GM23338 (cell line): ENCODE data around the gene DIPK1A. TPM values are rescaled to one million over a fixed set of nuclear protein-coding genes. Genes with fewer than 3 reads are reported as not detected.

ENCODE experiments used
- ATAC-seq: fragments of 200-7000 bp; cut with Tn5 transposase; 3 replicates; pipeline ENCODE4 v1.9.1; 2020
- DNase-seq: peaks from one replicate; pipeline ENCODE4 v3.0.0-alpha.2; 2015; ENCODE audit warnings: low spot score
- H2AFZ ChIP-seq: fragments of 200-600 bp; sonication (generic); 2 replicates; pipeline ENCODE4 v1.8.0; 2016; ENCODE audit warnings: antibody characterized with exemption, mild to moderate bottlenecking, moderate library complexity
- H3F3A ChIP-seq: fragments of 200-600 bp; sonication (generic); replicated peaks from 2 replicates; pipeline ENCODE4 v1.8.0; 2017; ENCODE audit warnings: antibody characterized with exemption, mixed run types, low read depth
- H3K27ac ChIP-seq: fragments of 200-600 bp; sonication (generic); 2 replicates; pipeline ENCODE4 v1.6.1; 2016; ENCODE audit warnings: low read depth
- H3K27me3 ChIP-seq: fragments of 200-600 bp; sonication (generic); 2 replicates; pipeline ENCODE4 v1.8.0; 2016; ENCODE audit warnings: mild to moderate bottlenecking, mixed run types, moderate library complexity; ENCODE audit not compliant: insufficient read depth
- H3K36me3 ChIP-seq: fragments of 200-600 bp; sonication (generic); 2 replicates; pipeline ENCODE4 v1.8.0; 2016; ENCODE audit warnings: mild to moderate bottlenecking; ENCODE audit not compliant: insufficient read depth
- H3K4me1 ChIP-seq: fragments of 200-600 bp; sonication (generic); 2 replicates; pipeline ENCODE4 v1.8.0; 2016; ENCODE audit warnings: mild to moderate bottlenecking, moderate library complexity; ENCODE audit not compliant: insufficient read depth
- H3K4me2 ChIP-seq: fragments of 200-600 bp; sonication (generic); 2 replicates; pipeline ENCODE4 v1.7.1; 2017; ENCODE audit warnings: mixed run types
- H3K4me3 ChIP-seq: fragments of 200-600 bp; sonication (generic); 2 replicates; pipeline ENCODE4 v1.6.1; 2016; ENCODE audit warnings: mixed run types
- H3K79me2 ChIP-seq: fragments of 200-600 bp; sonication (generic); replicated peaks from 2 replicates; pipeline ENCODE4 v1.8.0; 2017; ENCODE audit warnings: mild to moderate bottlenecking; ENCODE audit not compliant: insufficient read depth
- H3K9me2 ChIP-seq: fragments of 200-600 bp; sonication (generic); 2 replicates; pipeline ENCODE4 v1.8.0; 2017; ENCODE audit not compliant: insufficient read depth
- H4K20me1 ChIP-seq: fragments of 200-600 bp; sonication (generic); replicated peaks from 2 replicates; pipeline ENCODE4 v1.8.0; 2017; ENCODE audit warnings: mild to moderate bottlenecking; ENCODE audit not compliant: insufficient read depth
- H3K27ac Mint-ChIP-seq: 2 replicates; pipeline ENCODE4 v1.8.0; 2020; ENCODE audit warnings: inconsistent platforms, mild to moderate bottlenecking, moderate library complexity, mixed read lengths
- H3K27me3 Mint-ChIP-seq: 3 replicates; pipeline ENCODE4 v1.8.0; 2022; ENCODE audit warnings: low read depth, mild to moderate bottlenecking, moderate library complexity, mixed read lengths, inconsistent platforms; ENCODE audit not compliant: insufficient read depth, poor library complexity
- H3K36me3 Mint-ChIP-seq: 3 replicates; pipeline ENCODE4 v1.8.0; 2021; ENCODE audit warnings: low read depth, mild to moderate bottlenecking, inconsistent platforms, moderate library complexity, mixed read lengths
- H3K4me1 Mint-ChIP-seq: 3 replicates; pipeline ENCODE4 v1.8.0; 2020; ENCODE audit warnings: mild to moderate bottlenecking, inconsistent platforms, mixed read lengths
- H3K4me3 Mint-ChIP-seq: 3 replicates; pipeline ENCODE4 v1.8.0; 2021; ENCODE audit warnings: moderate library complexity, mild to moderate bottlenecking, inconsistent platforms, mixed read lengths
- H3K9me3 Mint-ChIP-seq: 3 replicates; pipeline ENCODE4 v1.8.0; 2020; ENCODE audit warnings: moderate library complexity, mild to moderate bottlenecking, inconsistent platforms, mixed read lengths
- CREB1 ChIP-seq: fragments of 250-450 bp; sonication (Bioruptor Pico); IDR thresholded peaks from 2 replicates; pipeline ENCODE4 v1.5.0; 2020; ENCODE audit warnings: low read depth, mild to moderate bottlenecking, moderate library complexity
- EZH2 ChIP-seq: fragments of 200-600 bp; sonication (generic); IDR thresholded peaks from one replicate; pipeline ENCODE4 v1.8.0; 2017; ENCODE audit warnings: antibody characterized with exemption, mild to moderate bottlenecking, low read depth; ENCODE audit not compliant: unreplicated experiment
- EZH2phosphoT487 ChIP-seq: fragments of 200-600 bp; sonication (generic); IDR thresholded peaks from one replicate; pipeline ENCODE4 v1.8.1; 2018; ENCODE audit warnings: antibody characterized with exemption; ENCODE audit not compliant: unreplicated experiment
- JUNB ChIP-seq: IDR thresholded peaks from one replicate; pipeline ENCODE4 v1.6.1; 2016; ENCODE audit warnings: antibody characterized with exemption; ENCODE audit not compliant: unreplicated experiment
- NANOG ChIP-seq: IDR thresholded peaks from 2 replicates; pipeline ENCODE4 v1.6.1; 2016; ENCODE audit warnings: antibody characterized with exemption, borderline replicate concordance
- POLR2AphosphoS5 ChIP-seq: IDR thresholded peaks from 2 replicates; pipeline ENCODE4 v1.6.1; 2016; ENCODE audit warnings: antibody characterized with exemption, low read depth
- STAT1 ChIP-seq: IDR thresholded peaks from one replicate; pipeline ENCODE4 v1.6.1; 2016; ENCODE audit warnings: antibody characterized with exemption; ENCODE audit not compliant: unreplicated experiment
- ZNF114 ChIP-seq: fragments of 250-450 bp; sonication (Bioruptor Pico); IDR thresholded peaks from 2 replicates; pipeline ENCODE4 v1.5.0; 2020; ENCODE audit warnings: mild to moderate bottlenecking, moderate library complexity
- ZNF331 ChIP-seq: fragments of 250-450 bp; sonication (Bioruptor Pico); IDR thresholded peaks from 2 replicates; pipeline ENCODE4 v1.5.0; 2020; ENCODE audit warnings: low read depth, mild to moderate bottlenecking, moderate library complexity
- polyA plus RNA-seq: library from polyadenylated mRNA; unstranded; fragments of >200 nt; fragmentation: Nextera tagmentation; extraction: Ambion mirVana; gene quantifications from 2 replicates; pipeline ENCODE4 v1.2.1, GENCODE V29; 2016
- total RNA-seq: library from RNA; depleted of rRNA; stranded (reverse); fragments of >200 nt; shearing (Covaris generic); gene quantifications from 2 replicates; pipeline ENCODE4 v1.2.3, GENCODE V29; 2014
- TF ChIP-seq, protein P1 (sequence below): fragments of 250-450 bp; sonication (Bioruptor Pico); IDR thresholded peaks from 2 replicates; pipeline ENCODE4 v1.5.0; 2020; ENCODE audit warnings: mild to moderate bottlenecking, moderate library complexity
- TF ChIP-seq, protein P2 (sequence below): IDR thresholded peaks from one replicate; pipeline ENCODE4 v1.6.1; 2018; ENCODE audit warnings: antibody characterized with exemption; ENCODE audit not compliant: unreplicated experiment
- TF ChIP-seq, protein P3 (sequence below): IDR thresholded peaks from 2 replicates; pipeline ENCODE4 v1.6.1; 2016; ENCODE audit warnings: antibody characterized with exemption

Gene DIPK1A
- total and polyA plus RNA-seq, 2 experiments from 2014 or later = 4.8 to 6.1 TPM

DNA sequence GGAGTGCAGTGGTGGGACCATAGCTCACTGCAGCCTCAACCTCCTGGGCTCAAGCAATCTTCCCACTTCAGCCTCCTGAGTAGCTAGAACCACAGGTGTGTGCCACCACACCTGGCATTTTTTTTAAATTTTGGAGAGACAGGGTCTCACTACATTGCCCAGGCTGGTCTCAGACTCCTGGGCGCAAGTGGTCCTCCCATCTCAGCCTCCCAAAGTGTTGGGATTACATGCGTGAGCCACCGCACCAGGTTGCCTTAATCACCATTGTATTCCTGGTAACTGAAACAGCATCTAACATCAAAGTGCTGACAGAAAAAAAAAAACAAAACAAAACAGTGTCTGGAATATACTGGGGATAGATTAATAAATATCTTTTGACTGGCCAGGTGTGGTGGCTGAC is 111.2 kb downstream of the DIPK1A start:
- no peak overlapping the region for H3K27ac Mint-ChIP-seq
- H3K27ac ChIP-seq = no peak overlapping the region
- no peaks in the 10 kb centered on the region for H3K9me2 ChIP-seq
- TF ChIP-seq POLR2AphosphoS5 (no peak), NANOG (no peak), ZNF114 (CRISPR knock-in tag) (no peak), STAT1 (no peak), CREB1 (CRISPR knock-in tag) (no peak), EZH2 (no peak)
- DNase-seq = no peak
- H4K20me1 ChIP-seq = no peaks in the 10 kb centered on the region; the same call in 1 of the 2 replicates
- no peaks in the 10 kb centered on the region for H3K36me3 ChIP-seq
- H3K79me2 ChIP-seq = no peaks in the 10 kb centered on the region
- no peak for ATAC-seq
- H3F3A ChIP-seq = no peaks in the 10 kb centered on the region
- no peak overlapping the region for H3K4me3 ChIP-seq
- no peak overlapping the region for H2AFZ ChIP-seq
- H3K4me3 Mint-ChIP-seq = no peak overlapping the region
- H3K27me3 Mint-ChIP-seq = no peaks in the 10 kb centered on the region
- no peak overlapping the region for H3K4me2 ChIP-seq
- no peaks in the 10 kb centered on the region for H3K9me3 Mint-ChIP-seq
- no peaks in the 10 kb centered on the region for H3K36me3 Mint-ChIP-seq
- H3K4me1 ChIP-seq = no peaks in the 10 kb centered on the region
- H3K4me1 Mint-ChIP-seq = 0 out of 3 replicates have a peak, but pooled peaks cover 3% of the 10 kb centered on the region
- no peaks in the 10 kb centered on the region for H3K27me3 ChIP-seq

DNA sequence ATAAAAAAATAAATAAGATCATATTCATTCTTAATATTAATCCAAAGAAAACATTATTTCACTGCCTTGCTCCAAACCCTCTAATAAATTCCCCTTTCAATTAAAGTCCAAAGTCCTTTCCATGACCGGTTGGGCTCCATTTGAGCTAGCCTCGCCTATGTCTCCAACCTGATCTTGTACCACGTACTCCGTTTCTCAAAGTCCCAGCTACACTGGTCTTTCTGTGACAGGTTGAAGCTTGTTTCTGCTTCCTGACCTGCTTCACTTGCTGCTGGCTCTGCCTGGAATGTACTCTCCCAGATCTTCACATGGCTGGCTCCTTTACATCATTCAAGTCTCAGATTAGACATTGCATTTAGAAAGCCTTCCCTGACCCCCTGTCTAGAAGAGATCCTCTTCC is 113.1 kb downstream of the DIPK1A start:
- no peak; the same call in 2 of the 3 replicates for ATAC-seq
- TF ChIP-seq, protein P1, sequence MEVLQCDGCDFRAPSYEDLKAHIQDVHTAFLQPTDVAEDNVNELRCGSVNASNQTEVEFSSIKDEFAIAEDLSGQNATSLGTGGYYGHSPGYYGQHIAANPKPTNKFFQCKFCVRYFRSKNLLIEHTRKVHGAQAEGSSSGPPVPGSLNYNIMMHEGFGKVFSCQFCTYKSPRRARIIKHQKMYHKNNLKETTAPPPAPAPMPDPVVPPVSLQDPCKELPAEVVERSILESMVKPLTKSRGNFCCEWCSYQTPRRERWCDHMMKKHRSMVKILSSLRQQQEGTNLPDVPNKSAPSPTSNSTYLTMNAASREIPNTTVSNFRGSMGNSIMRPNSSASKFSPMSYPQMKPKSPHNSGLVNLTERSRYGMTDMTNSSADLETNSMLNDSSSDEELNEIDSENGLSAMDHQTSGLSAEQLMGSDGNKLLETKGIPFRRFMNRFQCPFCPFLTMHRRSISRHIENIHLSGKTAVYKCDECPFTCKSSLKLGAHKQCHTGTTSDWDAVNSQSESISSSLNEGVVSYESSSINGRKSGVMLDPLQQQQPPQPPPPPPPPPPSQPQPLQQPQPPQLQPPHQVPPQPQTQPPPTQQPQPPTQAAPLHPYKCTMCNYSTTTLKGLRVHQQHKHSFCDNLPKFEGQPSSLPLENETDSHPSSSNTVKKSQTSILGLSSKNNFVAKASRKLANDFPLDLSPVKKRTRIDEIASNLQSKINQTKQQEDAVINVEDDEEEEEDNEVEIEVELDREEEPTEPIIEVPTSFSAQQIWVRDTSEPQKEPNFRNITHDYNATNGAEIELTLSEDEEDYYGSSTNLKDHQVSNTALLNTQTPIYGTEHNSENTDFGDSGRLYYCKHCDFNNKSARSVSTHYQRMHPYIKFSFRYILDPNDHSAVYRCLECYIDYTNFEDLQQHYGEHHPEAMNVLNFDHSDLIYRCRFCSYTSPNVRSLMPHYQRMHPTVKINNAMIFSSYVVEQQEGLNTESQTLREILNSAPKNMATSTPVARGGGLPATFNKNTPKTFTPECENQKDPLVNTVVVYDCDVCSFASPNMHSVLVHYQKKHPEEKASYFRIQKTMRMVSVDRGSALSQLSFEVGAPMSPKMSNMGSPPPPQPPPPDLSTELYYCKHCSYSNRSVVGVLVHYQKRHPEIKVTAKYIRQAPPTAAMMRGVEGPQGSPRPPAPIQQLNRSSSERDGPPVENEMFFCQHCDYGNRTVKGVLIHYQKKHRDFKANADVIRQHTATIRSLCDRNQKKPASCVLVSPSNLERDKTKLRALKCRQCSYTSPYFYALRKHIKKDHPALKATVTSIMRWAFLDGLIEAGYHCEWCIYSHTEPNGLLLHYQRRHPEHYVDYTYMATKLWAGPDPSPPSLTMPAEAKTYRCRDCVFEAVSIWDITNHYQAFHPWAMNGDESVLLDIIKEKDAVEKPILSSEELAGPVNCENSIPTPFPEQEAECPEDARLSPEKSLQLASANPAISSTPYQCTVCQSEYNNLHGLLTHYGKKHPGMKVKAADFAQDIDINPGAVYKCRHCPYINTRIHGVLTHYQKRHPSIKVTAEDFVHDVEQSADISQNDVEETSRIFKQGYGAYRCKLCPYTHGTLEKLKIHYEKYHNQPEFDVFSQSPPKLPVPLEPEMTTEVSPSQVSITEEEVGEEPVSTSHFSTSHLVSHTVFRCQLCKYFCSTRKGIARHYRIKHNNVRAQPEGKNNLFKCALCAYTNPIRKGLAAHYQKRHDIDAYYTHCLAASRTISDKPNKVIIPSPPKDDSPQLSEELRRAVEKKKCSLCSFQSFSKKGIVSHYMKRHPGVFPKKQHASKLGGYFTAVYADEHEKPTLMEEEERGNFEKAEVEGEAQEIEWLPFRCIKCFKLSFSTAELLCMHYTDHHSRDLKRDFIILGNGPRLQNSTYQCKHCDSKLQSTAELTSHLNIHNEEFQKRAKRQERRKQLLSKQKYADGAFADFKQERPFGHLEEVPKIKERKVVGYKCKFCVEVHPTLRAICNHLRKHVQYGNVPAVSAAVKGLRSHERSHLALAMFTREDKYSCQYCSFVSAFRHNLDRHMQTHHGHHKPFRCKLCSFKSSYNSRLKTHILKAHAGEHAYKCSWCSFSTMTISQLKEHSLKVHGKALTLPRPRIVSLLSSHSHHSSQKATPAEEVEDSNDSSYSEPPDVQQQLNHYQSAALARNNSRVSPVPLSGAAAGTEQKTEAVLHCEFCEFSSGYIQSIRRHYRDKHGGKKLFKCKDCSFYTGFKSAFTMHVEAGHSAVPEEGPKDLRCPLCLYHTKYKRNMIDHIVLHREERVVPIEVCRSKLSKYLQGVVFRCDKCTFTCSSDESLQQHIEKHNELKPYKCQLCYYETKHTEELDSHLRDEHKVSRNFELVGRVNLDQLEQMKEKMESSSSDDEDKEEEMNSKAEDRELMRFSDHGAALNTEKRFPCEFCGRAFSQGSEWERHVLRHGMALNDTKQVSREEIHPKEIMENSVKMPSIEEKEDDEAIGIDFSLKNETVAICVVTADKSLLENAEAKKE (CRISPR knock-in tag) = no peak
- no peak for TF ChIP-seq CREB1 (CRISPR knock-in tag)
- TF ChIP-seq EZH2phosphoT487 = no peak
- TF ChIP-seq, protein P2, sequence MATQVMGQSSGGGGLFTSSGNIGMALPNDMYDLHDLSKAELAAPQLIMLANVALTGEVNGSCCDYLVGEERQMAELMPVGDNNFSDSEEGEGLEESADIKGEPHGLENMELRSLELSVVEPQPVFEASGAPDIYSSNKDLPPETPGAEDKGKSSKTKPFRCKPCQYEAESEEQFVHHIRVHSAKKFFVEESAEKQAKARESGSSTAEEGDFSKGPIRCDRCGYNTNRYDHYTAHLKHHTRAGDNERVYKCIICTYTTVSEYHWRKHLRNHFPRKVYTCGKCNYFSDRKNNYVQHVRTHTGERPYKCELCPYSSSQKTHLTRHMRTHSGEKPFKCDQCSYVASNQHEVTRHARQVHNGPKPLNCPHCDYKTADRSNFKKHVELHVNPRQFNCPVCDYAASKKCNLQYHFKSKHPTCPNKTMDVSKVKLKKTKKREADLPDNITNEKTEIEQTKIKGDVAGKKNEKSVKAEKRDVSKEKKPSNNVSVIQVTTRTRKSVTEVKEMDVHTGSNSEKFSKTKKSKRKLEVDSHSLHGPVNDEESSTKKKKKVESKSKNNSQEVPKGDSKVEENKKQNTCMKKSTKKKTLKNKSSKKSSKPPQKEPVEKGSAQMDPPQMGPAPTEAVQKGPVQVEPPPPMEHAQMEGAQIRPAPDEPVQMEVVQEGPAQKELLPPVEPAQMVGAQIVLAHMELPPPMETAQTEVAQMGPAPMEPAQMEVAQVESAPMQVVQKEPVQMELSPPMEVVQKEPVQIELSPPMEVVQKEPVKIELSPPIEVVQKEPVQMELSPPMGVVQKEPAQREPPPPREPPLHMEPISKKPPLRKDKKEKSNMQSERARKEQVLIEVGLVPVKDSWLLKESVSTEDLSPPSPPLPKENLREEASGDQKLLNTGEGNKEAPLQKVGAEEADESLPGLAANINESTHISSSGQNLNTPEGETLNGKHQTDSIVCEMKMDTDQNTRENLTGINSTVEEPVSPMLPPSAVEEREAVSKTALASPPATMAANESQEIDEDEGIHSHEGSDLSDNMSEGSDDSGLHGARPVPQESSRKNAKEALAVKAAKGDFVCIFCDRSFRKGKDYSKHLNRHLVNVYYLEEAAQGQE = no peak
- no peak for TF ChIP-seq ZNF331 (CRISPR knock-in tag)
- no peak for TF ChIP-seq NANOG
- no peak for TF ChIP-seq JUNB
- TF ChIP-seq, protein P3, sequence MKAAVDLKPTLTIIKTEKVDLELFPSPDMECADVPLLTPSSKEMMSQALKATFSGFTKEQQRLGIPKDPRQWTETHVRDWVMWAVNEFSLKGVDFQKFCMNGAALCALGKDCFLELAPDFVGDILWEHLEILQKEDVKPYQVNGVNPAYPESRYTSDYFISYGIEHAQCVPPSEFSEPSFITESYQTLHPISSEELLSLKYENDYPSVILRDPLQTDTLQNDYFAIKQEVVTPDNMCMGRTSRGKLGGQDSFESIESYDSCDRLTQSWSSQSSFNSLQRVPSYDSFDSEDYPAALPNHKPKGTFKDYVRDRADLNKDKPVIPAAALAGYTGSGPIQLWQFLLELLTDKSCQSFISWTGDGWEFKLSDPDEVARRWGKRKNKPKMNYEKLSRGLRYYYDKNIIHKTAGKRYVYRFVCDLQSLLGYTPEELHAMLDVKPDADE = no peak
- TF ChIP-seq POLR2AphosphoS5 = no peak
- TF ChIP-seq EZH2 = no peak
- no peak for TF ChIP-seq ZNF114 (CRISPR knock-in tag)

More for the DNA sequence above, 113.1 kb downstream of the DIPK1A start:
- no peak for DNase-seq
- H3K4me1 ChIP-seq = no peaks in the 10 kb centered on the region
- no peak overlapping the region for H3K27ac Mint-ChIP-seq
- H3K36me3 ChIP-seq = no peaks in the 10 kb centered on the region
- no peak overlapping the region for H3K4me3 Mint-ChIP-seq
- no peak overlapping the region for H3K27ac ChIP-seq
- H3K79me2 ChIP-seq = no peaks in the 10 kb centered on the region
- H3K27me3 ChIP-seq = no peaks in the 10 kb centered on the region
- no peak overlapping the region for H3K4me2 ChIP-seq
- H3K9me2 ChIP-seq = no peaks in the 10 kb centered on the region
- H3K4me3 ChIP-seq = no peak overlapping the region
- H3F3A ChIP-seq = peaks cover 9% of the 10 kb centered on the region
- H3K9me3 Mint-ChIP-seq = no peaks in the 10 kb centered on the region
- H3K36me3 Mint-ChIP-seq = peaks cover 13% of the 10 kb centered on the region; the same call in 2 of the 3 replicates
- H2AFZ ChIP-seq = no peak overlapping the region
- peaks cover 3% of the 10 kb centered on the region; the same call in 1 of the 2 replicates for H4K20me1 ChIP-seq
- no peaks in the 10 kb centered on the region for H3K27me3 Mint-ChIP-seq
- no peaks in the 10 kb centered on the region for H3K4me1 Mint-ChIP-seq
